Spleen (tissue), 11 donors: ENCODE data around the gene IL1R2. TPM values are rescaled to one million over a fixed set of nuclear protein-coding genes. Genes with fewer than 3 reads are reported as not detected.

ENCODE experiments used
- DNase-seq: peaks from one replicate; pipeline ENCODE4 v3.0.0-alpha.2; 2020
- H3K27ac ChIP-seq, 8 donors: fragments of 200-600 bp; sonication (generic) in 7 of 8; 1 replicate in 4 of 8; 2 replicates in 4 of 8; pipeline versions ENCODE4 v1.5.0 to v1.8.0; 2016 to 2021; ENCODE audit warnings: inconsistent platforms in 4 of 8, mild to moderate bottlenecking in 4 of 8, moderate library complexity in 1 of 8
- H3K27me3 ChIP-seq, 7 donors: fragments of 200-600 bp; sonication (generic) in 6 of 7; replicated peaks in 1 of 7; 1 replicate in 4 of 7; 2 replicates in 3 of 7; pipeline versions ENCODE4 v1.5.0 to v1.8.0; 2016 to 2021; ENCODE audit warnings: inconsistent platforms in 3 of 7, mild to moderate bottlenecking in 1 of 7
- H3K36me3 ChIP-seq, 6 donors: fragments of 200-600 bp; sonication (generic) in 5 of 6; 1 replicate in 4 of 6; 2 replicates in 2 of 6; pipeline versions ENCODE4 v1.5.0 to v1.8.0; 2016 to 2021; ENCODE audit warnings: inconsistent platforms in 2 of 6
- H3K4me1 ChIP-seq, 6 donors: fragments of 200-600 bp; sonication (generic) in 5 of 6; 1 replicate in 3 of 6; 2 replicates in 3 of 6; pipeline versions ENCODE4 v1.5.0 to v1.8.0; 2016 to 2021; ENCODE audit warnings: inconsistent platforms in 3 of 6
- H3K4me3 ChIP-seq, 8 donors: fragments of 200-600 bp; sonication (generic) in 7 of 8; 1 replicate in 4 of 8; 2 replicates in 4 of 8; pipeline versions ENCODE4 v1.5.0 to v1.8.0; 2016 to 2021; ENCODE audit warnings: inconsistent platforms in 4 of 8, mild to moderate bottlenecking in 4 of 8, moderate library complexity in 2 of 8
- H3K9me3 ChIP-seq, 8 donors: fragments of 200-600 bp; sonication (generic) in 7 of 8; 1 replicate in 4 of 8; 2 replicates in 4 of 8; pipeline versions ENCODE4 v1.5.0 to v1.8.0; 2016 to 2021; ENCODE audit warnings: inconsistent platforms in 4 of 8
- POLR2A ChIP-seq, 3 donors: fragments of 450-650 bp; IDR thresholded peaks; one replicate each; pipeline ENCODE4 v1.5.1; 2017; ENCODE audit warnings: antibody characterized with exemption in 3 of 3, mild to moderate bottlenecking in 1 of 3
- POLR2AphosphoS5 ChIP-seq, 3 donors: sonication (generic); formaldehyde crosslinking; IDR thresholded peaks; one replicate each; pipeline ENCODE4 v1.5.1; 2017; ENCODE audit warnings: antibody characterized with exemption in 3 of 3
- WGBS, 5 donors: extraction: QIAGEN DNeasy Blood & Tissue Kit in 3 of 5; methylation state at CpG; one replicate each; pipeline versions ENCODE4 v1.1.5 to v1.1.7; 2013 to 2018; 5-methylcytosine and 5-hydroxymethylcytosine counted together
- intact Hi-C: fragments of 100-400 bp; cut with DNase I; formaldehyde crosslinking; loops from one replicate; pipeline ENCODE4 v1.15.0; 2023; ENCODE audit warnings: low total_unique reads
- polyA plus RNA-seq, 3 donors: library from polyadenylated mRNA; stranded (reverse); fragments of 200-250 nt; gene quantifications; one replicate each; pipeline ENCODE4 v1.2.1, GENCODE V29; 2013
- total RNA-seq, 7 donors: library from RNA; depleted of rRNA in 3 of 7; stranded (reverse); fragments of >200 nt in 3 of 7; fragmentation: NEBNext Ultra II Directional in 4 of 7; extraction: Animal tissue kit (Norgen Biotek cat#: 25700) in 4 of 7; gene quantifications; one replicate each; pipeline versions ENCODE4 v1.1.0 to v1.2.1, GENCODE V29; 2016 to 2021
- TF ChIP-seq, protein P1 (sequence below), 11 experiments: fragments of 200-600 bp in 7 of 11; fragments of 450-650 bp in 4 of 11; sonication (generic) in 4 of 11; IDR thresholded peaks in 8 of 11; conservative IDR thresholded peaks in 3 of 11; 1 replicate in 7 of 11; 2 replicates in 4 of 11; pipeline versions ENCODE4 v1.4.0 to v1.8.0; 2016 to 2021; ENCODE audit warnings: antibody characterized with exemption in 11 of 11, inconsistent platforms in 4 of 11, mild to moderate bottlenecking in 1 of 11
- donor health status: healthy with polysubstance abuse.
- donor health status: DM: no; HTN: no; CAD: no; lungs with moderate emphysema.
- donor health status: DM: no; HTN: no; CAD: no.
- donor health status: Bipolar disorder and iron deficiency.
- donor health status: healthy.
- donor health status: DM: no; HTN: no; CAD: no.
- donor health status: DM: yes; HTN: yes; CAD: no.

IL1R2 gene
- total and polyA plus RNA-seq, 10 donors: 20.1 to 607 (median 116) TPM

DNA sequence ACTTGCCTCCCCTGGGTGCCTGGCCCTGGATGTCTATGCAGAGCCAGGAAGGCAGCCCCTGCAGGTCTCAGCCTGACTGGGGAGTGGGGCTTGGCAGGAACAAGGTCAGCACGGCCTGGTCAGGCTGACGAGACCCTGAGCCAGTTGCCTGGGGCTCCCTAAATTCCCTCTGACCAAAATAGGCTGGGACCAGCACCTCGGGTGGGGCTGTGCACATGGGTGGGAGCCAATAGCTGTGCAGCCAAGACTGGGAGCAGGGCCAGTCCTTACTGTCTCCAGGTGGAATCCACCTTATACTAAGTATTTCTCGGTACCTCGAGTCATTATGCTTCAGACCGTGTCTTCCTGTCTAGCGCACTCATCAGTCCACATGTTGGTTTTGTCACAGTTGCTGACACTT is 11.4 kb upstream of the IL1R2 start:
- no peaks in the 10 kb centered on the region for H3K9me3 ChIP-seq
- H3K27me3 ChIP-seq: no peaks in the 10 kb centered on the region
- TF ChIP-seq POLR2AphosphoS5 (IDR thresholded peaks at IDR 0.05) (no peak), POLR2A (IDR thresholded peaks at IDR 0.05) (no peak)
- TF ChIP-seq, protein P1, sequence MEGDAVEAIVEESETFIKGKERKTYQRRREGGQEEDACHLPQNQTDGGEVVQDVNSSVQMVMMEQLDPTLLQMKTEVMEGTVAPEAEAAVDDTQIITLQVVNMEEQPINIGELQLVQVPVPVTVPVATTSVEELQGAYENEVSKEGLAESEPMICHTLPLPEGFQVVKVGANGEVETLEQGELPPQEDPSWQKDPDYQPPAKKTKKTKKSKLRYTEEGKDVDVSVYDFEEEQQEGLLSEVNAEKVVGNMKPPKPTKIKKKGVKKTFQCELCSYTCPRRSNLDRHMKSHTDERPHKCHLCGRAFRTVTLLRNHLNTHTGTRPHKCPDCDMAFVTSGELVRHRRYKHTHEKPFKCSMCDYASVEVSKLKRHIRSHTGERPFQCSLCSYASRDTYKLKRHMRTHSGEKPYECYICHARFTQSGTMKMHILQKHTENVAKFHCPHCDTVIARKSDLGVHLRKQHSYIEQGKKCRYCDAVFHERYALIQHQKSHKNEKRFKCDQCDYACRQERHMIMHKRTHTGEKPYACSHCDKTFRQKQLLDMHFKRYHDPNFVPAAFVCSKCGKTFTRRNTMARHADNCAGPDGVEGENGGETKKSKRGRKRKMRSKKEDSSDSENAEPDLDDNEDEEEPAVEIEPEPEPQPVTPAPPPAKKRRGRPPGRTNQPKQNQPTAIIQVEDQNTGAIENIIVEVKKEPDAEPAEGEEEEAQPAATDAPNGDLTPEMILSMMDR (IDR thresholded peaks at IDR 0.05 in 8 of 11, conservative IDR thresholded peaks at IDR 0.05 in 3 of 11): no peak
- H3K4me3 ChIP-seq: no peak overlapping the region
- no peak for DNase-seq
- WGBS, 5 donors: 86 to 97% (median 89%) methylated on average over 7 of the region's 7 CpGs
- no peaks in the 10 kb centered on the region for H3K4me1 ChIP-seq
- H3K36me3 ChIP-seq: peaks cover 0 to 12% (median 0%) of the 10 kb centered on the region in 6 donors
- no peak overlapping the region for H3K27ac ChIP-seq
- intact Hi-C loops: no loop called here

DNA sequence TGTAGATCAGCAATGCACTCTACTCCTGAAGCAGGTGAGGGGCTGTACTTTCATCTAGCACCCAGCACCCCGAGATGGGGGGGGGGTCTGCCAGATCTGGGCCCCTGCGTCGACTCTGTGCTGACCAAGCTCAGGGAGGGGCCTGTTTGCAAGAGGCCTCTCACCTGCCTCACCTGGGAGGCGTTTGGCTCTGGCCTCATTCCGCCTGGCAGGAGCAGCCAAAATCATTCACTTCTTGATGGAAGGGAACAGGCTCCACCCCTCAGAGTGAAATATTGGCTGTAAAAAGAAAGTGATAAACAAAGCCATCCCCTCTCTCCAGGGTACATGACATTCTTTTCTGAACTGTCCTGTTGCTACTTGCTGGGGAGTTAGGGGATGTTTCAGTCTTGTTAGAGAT is 10.7 kb upstream of the IL1R2 start:
- no peaks in the 10 kb centered on the region for H3K9me3 ChIP-seq
- DNase-seq: no peak
- intact Hi-C loops: no loop called here
- no peaks in the 10 kb centered on the region for H3K4me1 ChIP-seq
- H3K36me3 ChIP-seq: peaks cover 0 to 12% (median 0%) of the 10 kb centered on the region in 6 donors
- WGBS, 5 donors: 65 to 91% (median 89%) methylated on average over 4 to 5 of the region's 5 CpGs
- no peaks in the 10 kb centered on the region for H3K27me3 ChIP-seq
- TF ChIP-seq, protein P1 (IDR thresholded peaks at IDR 0.05 in 8 of 11, conservative IDR thresholded peaks at IDR 0.05 in 3 of 11): no peak
- no peak overlapping the region for H3K27ac ChIP-seq
- H3K4me3 ChIP-seq: no peak overlapping the region

DNA sequence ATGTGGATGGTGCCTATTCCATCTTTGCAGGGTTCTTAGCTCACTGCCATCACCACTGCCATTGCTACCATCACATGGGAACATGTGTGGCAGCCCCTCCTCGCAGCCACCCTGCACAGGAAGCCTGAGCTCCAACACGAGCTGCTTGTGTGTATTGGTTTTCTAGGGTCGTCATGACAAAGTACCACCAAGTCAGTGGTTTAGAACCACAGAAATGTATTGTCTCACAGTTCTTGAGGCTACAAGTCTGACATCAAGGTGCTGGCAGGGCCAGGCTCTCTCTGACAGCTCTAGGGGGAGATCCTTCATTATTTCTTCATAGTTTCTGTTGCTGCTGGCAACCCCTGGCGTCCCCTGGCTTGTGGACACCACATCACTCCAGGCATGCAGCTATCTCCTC is 10.3 kb upstream of the IL1R2 start:
- TF ChIP-seq, protein P1 (IDR thresholded peaks at IDR 0.05 in 8 of 11, conservative IDR thresholded peaks at IDR 0.05 in 3 of 11): no peak
- no peak for TF ChIP-seq POLR2A (IDR thresholded peaks at IDR 0.05)
- TF ChIP-seq POLR2AphosphoS5 (IDR thresholded peaks at IDR 0.05): no peak
- Histone ChIP-seq H3K9me3 (no peaks in the 10 kb centered on the region), H3K4me1 (no peaks in the 10 kb centered on the region), H3K36me3 (peaks cover 0 to 12% (median 0%) of the 10 kb centered on the region in 6 donors), H3K27me3 (no peaks in the 10 kb centered on the region), H3K4me3 (no peak overlapping the region), H3K27ac (no peak overlapping the region)
- 51 to 65% (median 55%) methylated on average over 4 of the region's 4 CpGs for WGBS, 5 donors
- no peak for DNase-seq
- intact Hi-C loops: no loop called here

DNA sequence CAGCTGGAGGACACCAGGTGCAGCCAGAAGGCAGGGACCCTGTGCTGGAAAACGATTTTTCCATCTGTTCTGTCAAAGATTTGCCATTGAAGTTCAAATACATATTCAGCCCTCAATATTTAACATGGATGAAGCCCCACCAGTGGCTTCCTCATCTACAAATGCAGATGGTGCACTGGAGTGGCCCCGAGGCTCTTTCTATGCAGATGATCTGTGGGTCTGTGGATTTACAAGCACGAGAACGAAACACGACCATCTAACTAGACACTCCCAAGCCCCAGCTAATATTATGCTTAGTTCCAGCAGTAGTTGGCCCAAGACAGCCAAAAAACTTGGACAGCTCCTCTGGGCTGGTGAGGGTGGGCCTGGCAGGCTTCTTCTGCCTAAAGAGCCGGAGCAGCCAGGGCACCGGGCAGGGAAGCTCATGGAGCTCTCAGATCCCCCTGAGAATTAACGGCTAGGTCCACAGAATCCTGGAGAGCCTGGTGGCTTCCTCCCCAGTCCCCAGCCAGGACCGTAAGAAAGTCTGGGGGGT is 9.2 kb upstream of the IL1R2 start:
- intact Hi-C loops: no loop called here
- H3K9me3 ChIP-seq: no peaks in the 10 kb centered on the region
- H3K27ac ChIP-seq: no peak overlapping the region
- 85 to 98% (median 88%) methylated on average over 7 to 9 of the region's 9 CpGs for WGBS, 5 donors
- no peaks in the 10 kb centered on the region for H3K27me3 ChIP-seq
- no peak overlapping the region for H3K4me3 ChIP-seq
- no peak for DNase-seq
- peaks cover 0 to 3% (median 0%) of the 10 kb centered on the region in 6 donors for H3K4me1 ChIP-seq
- TF ChIP-seq POLR2AphosphoS5 (IDR thresholded peaks at IDR 0.05) (no peak), POLR2A (IDR thresholded peaks at IDR 0.05) (no peak)
- TF ChIP-seq, protein P1 (IDR thresholded peaks at IDR 0.05 in 8 of 11, conservative IDR thresholded peaks at IDR 0.05 in 3 of 11): no peak
- H3K36me3 ChIP-seq: peaks cover 0 to 12% (median 0%) of the 10 kb centered on the region in 6 donors
